ENCODE data around the gene HERC5. TPM values are rescaled to one million over a fixed set of nuclear protein-coding genes. Genes with fewer than 3 reads are reported as not detected.

The HERC5 gene
- total RNA-seq, result 1 to 10 TPM in 3 of 4 donors, not detected in 1; 1.5 to 4.0 (median 1.5) TPM

GRCh38 chr4:88456670-88457306, at the start of gene HERC5:
HERC5 (plus strand) TSS chr4:88457119; CDS start chr4:88457270, 151 bp downstream.
- no peaks in the 10 kb centered on the region for H3K36me3 ChIP-seq
- H3K4me1 ChIP-seq, result peaks cover 0 to 13% (median 8%) of the 10 kb centered on the region in 4 donors
- peak within 1 kb of the TSS; percentile 84 to 86 (median 85) for H3K27ac ChIP-seq
- no peaks in the 10 kb centered on the region for H3K9me3 ChIP-seq
- intact Hi-C loops (cut with DNase I; ENCODE audit: low total_unique reads), result loop anchor here (10.0 kb wide), 1 partner anchor 58 kb away; no protein-coding TSS in a partner anchor
- WGBS, 2 donors (ENCODE audit: low coverage in 1 of 2), result 1% methylated on average over 48 of the region's 57 CpGs; no CpG with 5 or more reads in 1 of the 2 donors
- in situ Hi-C loops (cut with MboI; ENCODE audit: low pct_ligation_motif_present in 1 of 4, low pct_unique_long_range_greater_than_20kb in 1 of 4, low sequenced_read_pairs in 3 of 4), result no loop called here
- TF ChIP-seq POLR2A (IDR thresholded peaks at IDR 0.05), result peak; percentile 62
- TF ChIP-seq POLR2AphosphoS5 (IDR thresholded peaks at IDR 0.05), result peak; percentile 80 to 87 (median 86)
- peak; percentile 54 to 75 (median 66) for TF ChIP-seq CTCF (IDR thresholded peaks at IDR 0.05)
- no peak for TF ChIP-seq EP300 (IDR thresholded peaks at IDR 0.05; ENCODE audit: low read depth)
- peak; percentile 94 for DNase-seq
- peak within 1 kb of the TSS; percentile 49 to 73 (median 57) for H3K4me3 ChIP-seq
- peaks cover 11% of the 10 kb centered on the region for H3K27me3 ChIP-seq

GRCh38 chr4:88409206-88409605, 47.7 kb upstream of the HERC5 start:
- in situ Hi-C loops (cut with MboI; ENCODE audit: low pct_ligation_motif_present in 1 of 4, low pct_unique_long_range_greater_than_20kb in 1 of 4, low sequenced_read_pairs in 3 of 4), result no loop called here

GRCh38 chr4:88409789-88410188, 47.1 kb upstream of the HERC5 start:
- no peaks in the 10 kb centered on the region for H3K36me3 ChIP-seq
- in situ Hi-C loops (cut with MboI; ENCODE audit: low pct_ligation_motif_present in 1 of 4, low pct_unique_long_range_greater_than_20kb in 1 of 4, low sequenced_read_pairs in 3 of 4), result no loop called here
- DNase-seq, result no peak
- no peak overlapping the region for H3K4me3 ChIP-seq
- no peaks in the 10 kb centered on the region for H3K9me3 ChIP-seq
- H3K27me3 ChIP-seq, result no peaks in the 10 kb centered on the region
- TF ChIP-seq POLR2AphosphoS5 (IDR thresholded peaks at IDR 0.05), result no peak
- TF ChIP-seq EP300 (IDR thresholded peaks at IDR 0.05; ENCODE audit: low read depth), result no peak
- TF ChIP-seq POLR2A (IDR thresholded peaks at IDR 0.05), result no peak
- no peak for TF ChIP-seq CTCF (IDR thresholded peaks at IDR 0.05)
- H3K27ac ChIP-seq, result no peak overlapping the region
- 100% methylated on average over 1 of the region's 1 CpG; no CpG with 5 or more reads in 1 of the 2 donors for WGBS, 2 donors (ENCODE audit: low coverage in 1 of 2)
- intact Hi-C loops (cut with DNase I; ENCODE audit: low total_unique reads), result no loop called here
- no peaks in the 10 kb centered on the region for H3K4me1 ChIP-seq

More at GRCh38 chr4:88409206-88409605, 47.7 kb upstream of the HERC5 start:
- H3K9me3 ChIP-seq, result no peaks in the 10 kb centered on the region
- WGBS, 2 donors (ENCODE audit: low coverage in 1 of 2), result 92 to 100% methylated on average over 2 of the region's 2 CpGs
- H3K27me3 ChIP-seq, result no peaks in the 10 kb centered on the region
- TF ChIP-seq EP300 (IDR thresholded peaks at IDR 0.05; ENCODE audit: low read depth) (no peak), CTCF (IDR thresholded peaks at IDR 0.05) (no peak), POLR2AphosphoS5 (IDR thresholded peaks at IDR 0.05) (no peak), POLR2A (IDR thresholded peaks at IDR 0.05) (no peak)
- DNase-seq, result no peak
- H3K36me3 ChIP-seq, result no peaks in the 10 kb centered on the region
- H3K4me3 ChIP-seq, result no peak overlapping the region
- intact Hi-C loops (cut with DNase I; ENCODE audit: low total_unique reads), result no loop called here
- no peak overlapping the region for H3K27ac ChIP-seq
- no peaks in the 10 kb centered on the region for H3K4me1 ChIP-seq

- TF ChIP-seq POLR2A (IDR thresholded peaks at IDR 0.05) (no peak), EP300 (IDR thresholded peaks at IDR 0.05; ENCODE audit: low read depth) (no peak), POLR2AphosphoS5 (IDR thresholded peaks at IDR 0.05) (no peak), CTCF (IDR thresholded peaks at IDR 0.05) (no peak)
- Histone ChIP-seq H3K4me3 (no peak overlapping the region), H3K9me3 (no peaks in the 10 kb centered on the region), H3K4me1 (peaks cover 0 to 3% (median 0%) of the 10 kb centered on the region in 4 donors), H3K27ac (no peak overlapping the region), H3K36me3 (no peaks in the 10 kb centered on the region), H3K27me3 (no peaks in the 10 kb centered on the region)
- intact Hi-C loops (cut with DNase I; ENCODE audit: low total_unique reads) (no loop called here), in situ Hi-C loops (cut with MboI; ENCODE audit: low pct_ligation_motif_present in 1 of 4, low pct_unique_long_range_greater_than_20kb in 1 of 4, low sequenced_read_pairs in 3 of 4) (no loop called here)
- WGBS, 2 donors (ENCODE audit: low coverage in 1 of 2), result 84 to 93% methylated on average over 3 of the region's 3 CpGs
- no peak for DNase-seq
Measured at GRCh38 chr4:88411491-88412096, 45.3 kb upstream of the HERC5 start.

Data from transverse colon (tissue), 4 donors.